CMK (cell line): Measurements from ENCODE around the gene KDELR3.
"Not testable (repeated sequence)": the region's sequence is repeated elsewhere in the genome, so short reads cannot be mapped to it uniquely, and the experiment has no call there.

Experiments
- DNase-seq: peaks from one replicate; pipeline ENCODE4 v3.0.0-alpha.2; 2010; ENCODE audit warnings: low read depth

The KDELR3 gene

GRCh38 chr22:38456841-38457699 lies 10.8 kb upstream of the KDELR3 start:
- DNase-seq, result no peak

GRCh38 chr22:38460426-38460840 lies 7.5 kb upstream of the KDELR3 start:
- DNase-seq, result no peak

- DNase-seq, result no peak
Observed at GRCh38 chr22:38461057-38461413, 6.9 kb upstream of the KDELR3 start.

GRCh38 chr22:38461414-38462081 lies 6.3 kb upstream of the KDELR3 start:
- DNase-seq, result peak; percentile 75

- DNase-seq, result no peak
Observed at GRCh38 chr22:38462960-38463784, 4.7 kb upstream of the KDELR3 start.

GRCh38 chr22:38464992-38465672 lies 2.8 kb upstream of the KDELR3 start:
- DNase-seq, result no peak

- no peak for DNase-seq
Observed at GRCh38 chr22:38465673-38466490, 2.0 kb upstream of the KDELR3 start.

GRCh38 chr22:38467438-38467903 lies 425 bp upstream of the KDELR3 start:
- no peak for DNase-seq

- DNase-seq, result no peak
Observed at GRCh38 chr22:38468443-38469305, 778 bp downstream of the KDELR3 start.

GRCh38 chr22:38469306-38469781 lies 1.4 kb downstream of the KDELR3 start:
- DNase-seq, result no peak

- not testable (repeated sequence) for DNase-seq
Observed at GRCh38 chr22:38470179-38470578, 2.3 kb downstream of the KDELR3 start.

- DNase-seq, result no peak
Observed at GRCh38 chr22:38471237-38471636, 3.3 kb downstream of the KDELR3 start.

GRCh38 chr22:38474003-38474607 lies 6.2 kb downstream of the KDELR3 start:
- no peak for DNase-seq

- no peak for DNase-seq
Observed at GRCh38 chr22:38477585-38477984, 9.7 kb downstream of the KDELR3 start.

- no peak for DNase-seq
Observed at GRCh38 chr22:38479096-38479837, 11.4 kb downstream of the KDELR3 start.

- no peak for DNase-seq
Observed at GRCh38 chr22:38481162-38481870, 13.4 kb downstream of the KDELR3 start.

- DNase-seq, result no peak
Observed at GRCh38 chr22:38481871-38482332, 14.0 kb downstream of the KDELR3 start.
